CD4-positive, alpha-beta T cell (primary cell): ENCODE measurements around the gene GCK. TPM values are rescaled to one million over a fixed set of nuclear protein-coding genes. Genes with fewer than 3 reads are reported as not detected.

Source experiments
- ATAC-seq: fragments of 200-7000 bp; cut with Tn5 transposase; one replicate; pipeline ENCODE4 v1.10.0; 2022; ENCODE audit warnings: mild to moderate bottlenecking; ENCODE audit not compliant: poor library complexity
- CTCF ChIA-PET: fragments of 350-600 bp; sonication (Branson Sonifier 250); formaldehyde crosslinking; loops from one replicate; lab custom pipeline; 2021; ENCODE audit warnings: antibody characterized with exemption, inconsistent platforms; lab: Charles Lee
- POLR2A ChIA-PET: fragments of 350-600 bp; sonication (Branson Sonifier 250); formaldehyde crosslinking; loops from one replicate; lab custom pipeline; 2021; ENCODE audit warnings: antibody characterized with exemption, inconsistent platforms; lab: Charles Lee
- DNase-seq, 14 experiments: peaks; one replicate each; pipeline ENCODE4 v3.0.0-alpha.2; 2013 to 2020; ENCODE audit warnings: mixed read lengths in 2 of 14
- H3K27ac ChIP-seq, 2 donors: one replicate each; pipeline versions ENCODE4 v1.5.1 to v1.7.0; 2013; ENCODE audit warnings: low read length in 2 of 2, low read depth in 1 of 2, mild to moderate bottlenecking in 1 of 2
- H3K27me3 ChIP-seq, 2 experiments: 1 replicate in 1 of 2; 2 replicates in 1 of 2; pipeline versions ENCODE4 v1.6.1 to v1.7.0; 2013; ENCODE audit warnings: low read length in 2 of 2, control low read depth in 1 of 2, mild to moderate bottlenecking in 1 of 2, moderate library complexity in 1 of 2; ENCODE audit not compliant: insufficient read depth in 2 of 2, control insufficient read depth in 1 of 2
- H3K36me3 ChIP-seq: one replicate; pipeline ENCODE4 v1.6.1; 2013; ENCODE audit warnings: low read length, control low read depth; ENCODE audit not compliant: insufficient read depth
- H3K4me1 ChIP-seq: one replicate; pipeline ENCODE4 v1.6.1; 2013; ENCODE audit warnings: low read length, control low read depth; ENCODE audit not compliant: insufficient read depth
- H3K4me3 ChIP-seq: one replicate; pipeline ENCODE4 v1.5.1; 2013; ENCODE audit warnings: mild to moderate bottlenecking, low read length, moderate library complexity
- H3K9me3 ChIP-seq, 2 experiments: 1 replicate in 1 of 2; 2 replicates in 1 of 2; pipeline versions ENCODE4 v1.6.1 to v1.7.0; 2013; ENCODE audit warnings: low read length in 2 of 2, mild to moderate bottlenecking in 2 of 2, control low read depth in 1 of 2, moderate library complexity in 1 of 2; ENCODE audit not compliant: control insufficient read depth in 1 of 2, insufficient read depth in 1 of 2
- H3K27ac Mint-ChIP-seq: one replicate; pipeline ENCODE4 v1.8.0; 2020; ENCODE audit warnings: mixed read lengths
- H3K27me3 Mint-ChIP-seq: one replicate; pipeline ENCODE4 v1.8.0; 2021; ENCODE audit warnings: mixed read lengths
- H3K36me3 Mint-ChIP-seq: one replicate; pipeline ENCODE4 v1.8.0; 2021; ENCODE audit warnings: low read depth, mixed read lengths
- H3K4me1 Mint-ChIP-seq: one replicate; pipeline ENCODE4 v1.8.0; 2021; ENCODE audit warnings: low read depth, mixed read lengths
- H3K4me3 Mint-ChIP-seq: one replicate; pipeline ENCODE4 v1.8.0; 2020; ENCODE audit warnings: mild to moderate bottlenecking, mixed read lengths
- H3K9me3 Mint-ChIP-seq: one replicate; pipeline ENCODE4 v1.8.0; 2020; ENCODE audit warnings: mixed read lengths
- intact Hi-C, 2 experiments: fragments of 100-400 bp; cut with DNase I in 1 of 2; cut with micrococcal nuclease in 1 of 2; formaldehyde crosslinking; loops; one replicate each; pipeline versions ENCODE4 v1.15.1 to v1.9.0; 2023 to 2025; cut with DNase I, micrococcal nuclease
- total RNA-seq, 174 experiments: library from RNA in 2 of 174; stranded (reverse) in 2 of 174; gene quantifications; one replicate each; pipeline ENCODE4 v1.2.3 and lab custom pipeline; 2021 to 2026
- TF ChIP-seq, protein P1 (sequence below): fragments of 200-600 bp; IDR thresholded peaks from one replicate; pipeline ENCODE4 v1.8.0; 2022; ENCODE audit warnings: antibody characterized with exemption, mild to moderate bottlenecking

GCK gene
- total RNA-seq, 2 experiments from 2014 or later, result 0.47 to 0.71 TPM

DNA sequence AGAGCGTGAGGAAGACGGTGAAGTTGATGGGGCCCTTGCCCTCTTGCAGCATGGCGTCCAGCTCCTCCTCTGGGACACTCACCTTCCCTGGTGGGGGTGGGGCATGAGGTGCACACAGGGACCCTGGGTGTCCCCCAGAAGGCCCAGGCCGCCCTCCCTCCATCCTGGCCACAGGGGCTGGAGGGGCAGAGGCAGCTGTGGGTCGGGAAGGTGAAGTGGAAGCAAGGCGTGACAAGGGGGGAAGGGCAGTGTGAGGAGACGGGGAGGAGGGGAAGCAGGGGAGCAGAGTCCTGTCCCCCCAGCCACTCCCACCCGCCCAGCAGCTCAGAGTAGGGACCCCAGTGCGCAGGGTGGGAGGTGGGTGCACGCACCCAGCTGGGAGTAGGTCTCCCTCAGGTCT, 48.9 kb downstream of the GCK start:
- no peak overlapping the region for H3K27ac Mint-ChIP-seq
- Histone ChIP-seq H3K4me1 (peaks cover 6% of the 10 kb centered on the region), H3K4me3 (no peak overlapping the region), H3K9me3 (peaks cover 0 to 10% of the 10 kb centered on the region in 2 experiments), H3K27me3 (peaks cover 0 to 3% of the 10 kb centered on the region in 2 experiments), H3K36me3 (no peaks in the 10 kb centered on the region), H3K27ac (no peak overlapping the region)
- no peaks in the 10 kb centered on the region for H3K36me3 Mint-ChIP-seq
- ChIA-PET POLR2A (no interaction called here), CTCF (no interaction called here)
- intact Hi-C loops, result no loop called here
- no peaks in the 10 kb centered on the region for H3K9me3 Mint-ChIP-seq
- ATAC-seq (no peak), DNase-seq (no peak)
- H3K27me3 Mint-ChIP-seq, result no peaks in the 10 kb centered on the region
- TF ChIP-seq, protein P1, sequence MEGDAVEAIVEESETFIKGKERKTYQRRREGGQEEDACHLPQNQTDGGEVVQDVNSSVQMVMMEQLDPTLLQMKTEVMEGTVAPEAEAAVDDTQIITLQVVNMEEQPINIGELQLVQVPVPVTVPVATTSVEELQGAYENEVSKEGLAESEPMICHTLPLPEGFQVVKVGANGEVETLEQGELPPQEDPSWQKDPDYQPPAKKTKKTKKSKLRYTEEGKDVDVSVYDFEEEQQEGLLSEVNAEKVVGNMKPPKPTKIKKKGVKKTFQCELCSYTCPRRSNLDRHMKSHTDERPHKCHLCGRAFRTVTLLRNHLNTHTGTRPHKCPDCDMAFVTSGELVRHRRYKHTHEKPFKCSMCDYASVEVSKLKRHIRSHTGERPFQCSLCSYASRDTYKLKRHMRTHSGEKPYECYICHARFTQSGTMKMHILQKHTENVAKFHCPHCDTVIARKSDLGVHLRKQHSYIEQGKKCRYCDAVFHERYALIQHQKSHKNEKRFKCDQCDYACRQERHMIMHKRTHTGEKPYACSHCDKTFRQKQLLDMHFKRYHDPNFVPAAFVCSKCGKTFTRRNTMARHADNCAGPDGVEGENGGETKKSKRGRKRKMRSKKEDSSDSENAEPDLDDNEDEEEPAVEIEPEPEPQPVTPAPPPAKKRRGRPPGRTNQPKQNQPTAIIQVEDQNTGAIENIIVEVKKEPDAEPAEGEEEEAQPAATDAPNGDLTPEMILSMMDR, result no peak
- H3K4me1 Mint-ChIP-seq, result peaks cover 5% of the 10 kb centered on the region
- no peak overlapping the region for H3K4me3 Mint-ChIP-seq

DNA sequence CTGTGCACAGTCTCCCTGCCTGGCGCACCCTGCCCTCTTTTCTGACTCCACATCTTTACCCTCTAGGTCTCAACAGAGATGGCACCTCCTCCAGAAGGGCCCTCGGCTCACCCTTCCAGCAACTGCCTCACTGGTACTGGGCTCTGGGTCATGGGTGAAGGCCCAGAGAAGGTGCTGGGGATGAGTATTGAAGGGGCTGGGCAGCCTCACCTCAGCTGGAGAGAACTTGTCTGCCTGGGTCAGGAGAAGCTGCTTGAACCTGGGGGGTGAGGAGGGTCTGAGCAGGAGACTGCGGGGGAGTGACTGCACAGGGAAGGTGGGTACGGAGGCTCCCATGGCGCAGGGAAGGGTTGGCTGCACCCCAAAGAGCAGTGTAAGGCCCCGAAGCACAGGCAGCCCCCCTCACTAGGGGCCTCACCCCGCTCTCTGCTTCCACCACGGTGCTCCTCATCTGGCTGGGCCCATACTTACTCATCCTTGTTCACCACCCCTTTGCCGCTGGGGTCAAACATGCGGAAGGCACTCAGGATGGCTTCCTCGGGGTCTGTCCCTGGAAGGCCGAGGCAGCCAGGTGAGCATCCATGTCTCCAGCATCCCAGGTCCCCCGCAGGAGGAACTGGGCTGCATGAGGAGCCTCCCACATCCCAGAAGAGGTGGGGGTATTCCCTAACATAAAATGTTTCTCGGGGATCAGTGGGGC, 49.8 kb downstream of the GCK start:
- ChIA-PET CTCF (no interaction called here), POLR2A (no interaction called here)
- Histone ChIP-seq H3K4me1 (no peaks in the 10 kb centered on the region), H3K27me3 (no peaks in the 10 kb centered on the region), H3K4me3 (no peak overlapping the region), H3K27ac (no peak overlapping the region), H3K9me3 (peaks cover 0 to under 1% of the 10 kb centered on the region in 2 experiments), H3K36me3 (no peaks in the 10 kb centered on the region)
- Mint-ChIP-seq H3K27ac (no peak overlapping the region), H3K9me3 (no peaks in the 10 kb centered on the region), H3K4me3 (no peak overlapping the region), H3K4me1 (no peaks in the 10 kb centered on the region), H3K27me3 (no peaks in the 10 kb centered on the region), H3K36me3 (no peaks in the 10 kb centered on the region)
- intact Hi-C loops, result no loop called here
- ATAC-seq, result no peak
- no peak for DNase-seq
- TF ChIP-seq, protein P1, result no peak

DNA sequence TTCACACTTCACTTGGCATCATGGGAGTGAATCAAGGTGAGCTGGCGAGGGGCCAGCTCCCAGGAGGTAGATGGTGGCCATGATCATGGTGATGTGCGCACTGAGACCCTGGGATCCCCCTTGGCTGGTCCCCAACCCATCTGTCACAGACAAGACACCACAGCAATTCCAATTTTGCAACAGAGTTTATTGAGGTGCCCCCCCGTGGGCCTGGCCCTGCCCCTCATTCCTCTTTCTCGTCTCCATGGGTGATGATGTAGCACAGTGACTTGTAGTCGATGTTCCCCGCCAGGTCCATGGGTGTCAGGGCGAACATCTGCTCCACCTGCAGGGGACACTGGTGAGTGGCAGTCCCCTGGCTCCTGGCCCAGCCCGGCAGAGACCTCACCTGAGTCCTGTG, 50.5 kb downstream of the GCK start:
- TF ChIP-seq, protein P1, result no peak
- no peak overlapping the region for H3K27ac Mint-ChIP-seq
- no peaks in the 10 kb centered on the region for H3K4me1 Mint-ChIP-seq
- DNase-seq (no peak), ATAC-seq (no peak)
- H3K4me3 Mint-ChIP-seq, result no peak overlapping the region
- ChIA-PET POLR2A (no interaction called here), CTCF (no interaction called here)
- no peak overlapping the region for H3K4me3 ChIP-seq
- H3K9me3 ChIP-seq, result no peaks in the 10 kb centered on the region
- H3K9me3 Mint-ChIP-seq, result no peaks in the 10 kb centered on the region
- intact Hi-C loops, result no loop called here
- no peaks in the 10 kb centered on the region for H3K4me1 ChIP-seq
- no peak overlapping the region for H3K27ac ChIP-seq
- no peaks in the 10 kb centered on the region for H3K36me3 Mint-ChIP-seq
- H3K27me3 Mint-ChIP-seq, result no peaks in the 10 kb centered on the region
- H3K27me3 ChIP-seq, result no peaks in the 10 kb centered on the region
- no peaks in the 10 kb centered on the region for H3K36me3 ChIP-seq
